Nucleus accumbens (tissue), 56 donors: ENCODE measurements around the gene TAPBP.

Experiments used
- DNase-seq, 56 donors: peaks; one replicate each; lab custom pipeline; 2025; lab: John Stamatoyannopoulos, UW

TAPBP gene

GRCh38 chr6:33320315-33321181, 6.7 kb upstream of the TAPBP start:
- DNase-seq = no peak

GRCh38 chr6:33319939-33320314, 6.0 kb upstream of the TAPBP start:
- DNase-seq = no peak

GRCh38 chr6:33318426-33319073, 4.7 kb upstream of the TAPBP start:
- no peak for DNase-seq

GRCh38 chr6:33317669-33318425, 4.0 kb upstream of the TAPBP start, which contains the start of gene ZBTB22:
Gene ZBTB22, minus strand, starts transcription at chr6:33317744. Its CDS starts 828 bp downstream, at chr6:33316916.
- DNase-seq = peak; percentile 65 to 100 (median 98)

- peak in 9 of 56 donors; percentile 51 to 86 (median 69) for DNase-seq
Observed at GRCh38 chr6:33317419-33317668, 3.5 kb upstream of the TAPBP start.

- no peak for DNase-seq
Observed at GRCh38 chr6:33316603-33317418, 2.9 kb upstream of the TAPBP start.

GRCh38 chr6:33315793-33316602, 2.1 kb upstream of the TAPBP start:
- DNase-seq = no peak

- no peak for DNase-seq
Observed at GRCh38 chr6:33314943-33315792, 1.3 kb upstream of the TAPBP start.

GRCh38 chr6:33314515-33314942, 651 bp upstream of the TAPBP start:
- peak in 35 of 56 donors; percentile 22 to 70 (median 47) for DNase-seq

- DNase-seq = peak in 34 of 56 donors; percentile 19 to 64 (median 44)
Observed at GRCh38 chr6:33313105-33313708, 671 bp downstream of the TAPBP start.

GRCh38 chr6:33312361-33313104, 1.3 kb downstream of the TAPBP start:
- DNase-seq = peak in 46 of 56 donors; percentile 5 to 88 (median 56)

- no peak for DNase-seq
Observed at GRCh38 chr6:33306356-33306755, 7.5 kb downstream of the TAPBP start.

GRCh38 chr6:33305052-33305451, 8.8 kb downstream of the TAPBP start:
- DNase-seq = no peak

GRCh38 chr6:33304216-33304615, 9.7 kb downstream of the TAPBP start:
- DNase-seq = no peak

- no peak for DNase-seq
Observed at GRCh38 chr6:33301877-33302276, 12.0 kb downstream of the TAPBP start.

GRCh38 chr6:33299237-33299944, 14.5 kb downstream of the TAPBP start:
- peak in 55 of 56 donors; percentile 48 to 94 (median 85) for DNase-seq

- peak in 49 of 56 donors; percentile 50 to 90 (median 80) for DNase-seq
Observed at GRCh38 chr6:33298773-33299236, 15.1 kb downstream of the TAPBP start, which contains the start of gene RGL2. Gene RGL2, minus strand, starts transcription at chr6:33298942. Its CDS starts 332 bp downstream, at chr6:33298610.
